Esophagus squamous epithelium (tissue), 4 donors: ENCODE results near the gene STAG3.
A peak's percentile ranks its signal among the peaks of the same experiment; 100 is the strongest.
"Not testable (repeated sequence)": the region's sequence is repeated elsewhere in the genome, so short reads cannot be mapped to it uniquely, and the experiment has no call there.

Experiments
- POLR2A ChIP-seq, 4 donors: fragments of 450-650 bp; IDR thresholded peaks; one replicate each; pipeline ENCODE4 v1.6.1; 2017; ENCODE audit warnings: antibody characterized with exemption in 4 of 4, mild to moderate bottlenecking in 4 of 4, moderate library complexity in 3 of 4
- TF ChIP-seq, protein P1 (sequence below), 6 experiments: fragments of 450-650 bp in 4 of 6; fragments of 200-600 bp in 2 of 6; sonication (generic) in 2 of 6; IDR thresholded peaks; one replicate each; pipeline ENCODE4 v1.5.1; 2016 to 2019; ENCODE audit warnings: antibody characterized with exemption in 6 of 6, mild to moderate bottlenecking in 4 of 6, moderate library complexity in 4 of 6

- TF ChIP-seq, protein P1, sequence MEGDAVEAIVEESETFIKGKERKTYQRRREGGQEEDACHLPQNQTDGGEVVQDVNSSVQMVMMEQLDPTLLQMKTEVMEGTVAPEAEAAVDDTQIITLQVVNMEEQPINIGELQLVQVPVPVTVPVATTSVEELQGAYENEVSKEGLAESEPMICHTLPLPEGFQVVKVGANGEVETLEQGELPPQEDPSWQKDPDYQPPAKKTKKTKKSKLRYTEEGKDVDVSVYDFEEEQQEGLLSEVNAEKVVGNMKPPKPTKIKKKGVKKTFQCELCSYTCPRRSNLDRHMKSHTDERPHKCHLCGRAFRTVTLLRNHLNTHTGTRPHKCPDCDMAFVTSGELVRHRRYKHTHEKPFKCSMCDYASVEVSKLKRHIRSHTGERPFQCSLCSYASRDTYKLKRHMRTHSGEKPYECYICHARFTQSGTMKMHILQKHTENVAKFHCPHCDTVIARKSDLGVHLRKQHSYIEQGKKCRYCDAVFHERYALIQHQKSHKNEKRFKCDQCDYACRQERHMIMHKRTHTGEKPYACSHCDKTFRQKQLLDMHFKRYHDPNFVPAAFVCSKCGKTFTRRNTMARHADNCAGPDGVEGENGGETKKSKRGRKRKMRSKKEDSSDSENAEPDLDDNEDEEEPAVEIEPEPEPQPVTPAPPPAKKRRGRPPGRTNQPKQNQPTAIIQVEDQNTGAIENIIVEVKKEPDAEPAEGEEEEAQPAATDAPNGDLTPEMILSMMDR (IDR thresholded peaks at IDR 0.05), result peak; percentile 25 to 51 (median 36)
- TF ChIP-seq POLR2A (IDR thresholded peaks at IDR 0.05), result not testable (repeated sequence)
Observed at GRCh38 chr7:100217934-100218333, 40.2 kb downstream of the STAG3 start.
